Activated T-helper 1 cell treated with Interleukin-2 at 50 U/mL for 16 hours (primary cell): Measurements from ENCODE around the gene TNFRSF11A.

Experiments used
- DNase-seq: peaks from one replicate; pipeline ENCODE4 v3.0.0-alpha.2; 2020; ENCODE audit warnings: low read depth

TNFRSF11A gene

GRCh38 chr18:62343316-62343715, 18.2 kb downstream of the TNFRSF11A start:
- DNase-seq = no peak

DNA sequence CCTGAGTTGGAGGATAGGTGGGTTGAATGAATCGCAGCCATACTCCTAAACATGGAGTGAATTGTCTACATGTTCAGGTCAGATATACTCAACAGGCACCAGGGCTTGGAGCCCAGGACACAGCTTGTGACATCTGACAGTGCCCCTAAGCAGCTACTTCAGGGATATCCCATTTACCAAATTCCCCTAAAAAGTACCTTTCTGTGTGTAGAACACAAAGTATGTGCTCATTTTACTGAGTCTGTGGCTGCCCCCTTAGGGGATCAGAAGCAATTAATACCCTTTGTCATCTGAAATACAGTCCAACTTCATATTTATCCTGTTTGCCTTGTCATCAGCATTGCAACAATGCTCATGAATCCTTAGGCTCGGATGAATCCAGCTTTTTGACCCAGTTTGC, 20.8 kb downstream of the TNFRSF11A start:
- DNase-seq = no peak

DNA sequence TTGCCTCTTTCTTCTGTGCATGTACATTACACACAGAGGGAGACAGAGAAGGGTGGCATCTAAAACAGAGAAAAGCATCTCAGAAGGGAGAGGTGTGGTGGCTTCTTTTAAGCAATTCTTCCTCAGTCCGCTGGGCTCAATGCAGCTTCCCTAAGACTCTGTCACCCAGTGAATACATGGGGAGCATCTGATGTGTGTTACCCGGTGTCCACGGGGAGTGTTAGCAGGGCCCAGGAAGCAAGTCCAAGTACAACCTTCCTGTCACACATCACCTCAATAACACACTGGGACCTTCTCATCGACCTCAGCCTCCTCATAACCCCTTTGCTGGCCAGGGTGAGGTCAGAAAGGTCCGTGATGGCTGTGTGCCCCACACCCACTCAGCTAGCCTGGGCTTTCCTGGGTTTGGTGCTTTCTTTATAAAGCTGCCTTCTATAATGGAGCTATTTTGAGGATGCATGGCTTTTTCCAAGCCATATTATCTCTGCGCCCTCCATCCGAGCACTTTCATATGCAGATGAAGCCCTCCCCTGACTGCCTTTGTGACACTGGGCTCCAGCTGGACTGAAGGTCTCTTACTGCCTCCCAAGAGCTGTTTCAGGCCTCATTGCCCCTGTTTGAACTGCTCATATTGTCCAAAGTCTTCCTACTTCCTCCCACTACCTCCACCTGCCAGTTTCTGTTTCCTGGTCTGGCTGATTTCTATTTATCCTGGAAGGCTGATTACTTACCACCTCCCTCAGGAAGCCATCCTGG, 21.4 kb downstream of the TNFRSF11A start:
- no peak for DNase-seq

GRCh38 chr18:62347089-62347506, 22.0 kb downstream of the TNFRSF11A start:
- no peak for DNase-seq

GRCh38 chr18:62348474-62348873, 23.4 kb downstream of the TNFRSF11A start:
- no peak for DNase-seq

DNA sequence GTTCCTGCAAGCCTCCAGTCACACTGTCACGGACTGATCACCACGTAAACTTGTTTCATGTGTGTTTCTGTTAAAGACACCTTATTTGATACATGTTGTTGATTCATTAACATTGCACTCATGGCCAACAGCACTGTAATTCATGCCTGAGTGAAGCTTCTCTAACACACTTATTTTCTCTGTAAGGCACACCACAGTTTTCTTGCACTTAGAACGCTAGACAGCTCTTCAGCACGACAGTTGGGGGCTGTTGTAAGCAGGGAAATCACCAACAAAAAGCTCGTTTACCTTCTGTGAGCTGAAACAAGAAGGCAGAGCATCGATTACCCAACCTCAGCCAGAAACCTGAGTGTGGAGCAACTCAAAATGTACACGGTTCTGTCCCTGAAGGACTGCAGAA, 28.1 kb downstream of the TNFRSF11A start:
- DNase-seq = no peak

DNA sequence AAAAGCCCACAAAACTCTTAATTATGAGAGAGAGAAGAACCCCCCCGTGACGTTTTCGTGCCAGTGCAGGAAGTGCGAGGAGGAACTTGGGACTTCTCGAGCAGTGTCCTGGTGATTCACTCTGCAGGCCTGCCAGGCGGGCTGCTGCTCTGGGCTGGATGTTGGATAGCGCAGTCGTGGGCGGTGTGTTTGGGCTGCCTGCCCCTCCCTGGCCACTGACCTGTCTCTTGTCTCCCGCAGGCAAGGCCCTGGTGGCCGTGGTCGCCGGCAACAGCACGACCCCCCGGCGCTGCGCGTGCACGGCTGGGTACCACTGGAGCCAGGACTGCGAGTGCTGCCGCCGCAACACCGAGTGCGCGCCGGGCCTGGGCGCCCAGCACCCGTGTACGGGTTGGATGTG, 29.0 kb downstream of the TNFRSF11A start:
- no peak for DNase-seq

GRCh38 chr18:62357079-62357719, 32.1 kb downstream of the TNFRSF11A start:
- DNase-seq = no peak

- DNase-seq = no peak
These were observed 35.7 kb downstream of the TNFRSF11A start for GRCh38 chr18:62360805-62361204.

DNA sequence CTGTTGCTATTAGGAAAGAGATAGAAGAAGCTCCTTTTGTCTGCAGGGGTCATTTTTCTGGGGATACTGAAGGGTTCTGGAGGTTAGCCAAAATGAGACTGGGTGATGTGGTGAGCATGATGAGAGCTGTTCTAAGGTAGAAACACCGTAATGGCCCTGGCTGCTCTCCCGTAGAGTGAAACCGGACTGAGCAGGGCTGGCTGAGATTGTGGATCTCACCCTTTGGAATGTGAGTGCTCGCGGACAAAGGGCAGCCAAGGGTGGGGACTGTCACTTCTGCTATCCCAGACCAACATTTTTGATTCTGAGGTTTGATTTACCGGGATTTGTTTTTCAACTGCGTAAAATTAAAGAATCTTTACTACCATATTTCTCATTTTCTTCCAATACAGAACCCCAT, 36.2 kb downstream of the TNFRSF11A start:
- DNase-seq = no peak

DNA sequence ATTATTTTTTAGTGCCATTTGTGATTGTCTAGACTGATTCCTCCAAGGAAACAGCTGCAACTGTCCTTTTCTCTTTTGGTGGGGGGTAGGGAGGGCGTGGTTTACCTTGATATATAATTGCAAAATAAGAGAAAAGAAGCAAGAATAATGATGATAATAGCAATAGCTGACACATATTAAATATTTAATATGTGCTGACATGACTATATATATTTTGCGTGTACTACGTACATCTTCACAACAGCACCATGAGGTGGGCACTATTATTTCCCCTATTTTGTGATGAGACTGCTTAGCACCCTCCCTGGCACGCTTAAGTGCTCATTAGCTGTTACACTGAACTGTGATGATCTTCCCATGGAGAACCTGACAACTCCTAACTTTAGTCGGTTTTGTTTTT, 39.4 kb downstream of the TNFRSF11A start:
- DNase-seq = no peak

DNA sequence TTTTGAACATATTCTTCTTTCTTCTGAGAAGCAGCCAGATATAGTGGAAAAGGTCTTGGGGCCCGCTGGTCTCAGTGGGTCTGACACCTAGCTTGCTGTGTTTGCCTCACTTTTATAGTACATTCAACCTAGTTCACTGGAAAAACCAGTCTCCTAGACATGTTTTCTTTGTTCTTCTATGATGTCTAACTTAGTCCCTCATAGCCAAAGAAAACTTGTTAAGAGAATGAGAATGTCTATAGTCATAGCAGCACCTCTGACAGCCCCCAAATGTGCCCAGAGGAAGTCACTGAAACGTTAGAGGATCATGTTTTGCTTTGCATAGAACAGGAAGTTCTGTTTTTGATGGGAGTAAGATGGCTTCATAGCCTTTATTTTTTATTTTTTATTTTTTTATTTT, 40.3 kb downstream of the TNFRSF11A start:
- DNase-seq = no peak

DNA sequence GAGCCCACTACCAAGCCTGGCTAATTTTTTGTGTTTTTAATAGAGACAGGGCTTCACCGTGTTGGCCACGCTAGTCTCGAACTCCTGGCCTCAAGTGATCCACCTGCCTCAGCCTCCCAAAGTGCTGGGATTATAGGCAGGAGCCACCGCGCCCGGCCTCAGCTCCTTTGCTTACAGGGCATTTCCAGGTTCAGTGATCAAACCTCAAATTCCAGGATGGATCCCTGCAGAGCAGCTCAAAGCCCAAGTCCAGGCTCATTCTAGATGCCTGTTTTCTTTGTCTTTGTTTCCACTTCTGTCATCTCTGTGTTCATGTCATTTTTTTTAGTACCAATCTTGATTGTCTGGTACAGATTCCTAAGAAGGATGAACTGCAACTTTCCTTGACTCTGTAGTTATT, 41.9 kb downstream of the TNFRSF11A start:
- no peak for DNase-seq

- no peak for DNase-seq
These were observed 43.0 kb downstream of the TNFRSF11A start for GRCh38 chr18:62368100-62368499.

GRCh38 chr18:62369129-62369644, 44.1 kb downstream of the TNFRSF11A start:
- DNase-seq = no peak

DNA sequence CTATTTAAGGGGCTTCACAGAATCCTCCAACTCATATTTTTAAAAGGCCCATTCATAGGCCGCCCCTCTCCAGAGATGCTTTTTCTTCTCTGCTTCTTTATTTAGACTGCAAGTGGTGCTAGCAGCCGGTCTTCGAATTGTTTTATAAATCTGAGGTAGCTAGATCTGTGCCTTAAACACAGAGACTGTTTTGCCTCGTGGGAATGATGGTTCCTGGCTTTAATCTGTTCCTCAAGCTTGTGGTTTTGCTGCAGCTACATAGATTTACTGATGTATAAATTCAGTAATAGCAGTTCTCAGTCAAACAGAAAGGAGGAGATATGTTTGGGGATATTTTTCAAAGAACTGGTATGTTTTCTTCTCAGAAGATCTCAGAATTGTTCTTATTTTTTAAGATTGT, 45.3 kb downstream of the TNFRSF11A start:
- no peak for DNase-seq

- DNase-seq = no peak
These were observed 46.3 kb downstream of the TNFRSF11A start for GRCh38 chr18:62371436-62371835.

DNA sequence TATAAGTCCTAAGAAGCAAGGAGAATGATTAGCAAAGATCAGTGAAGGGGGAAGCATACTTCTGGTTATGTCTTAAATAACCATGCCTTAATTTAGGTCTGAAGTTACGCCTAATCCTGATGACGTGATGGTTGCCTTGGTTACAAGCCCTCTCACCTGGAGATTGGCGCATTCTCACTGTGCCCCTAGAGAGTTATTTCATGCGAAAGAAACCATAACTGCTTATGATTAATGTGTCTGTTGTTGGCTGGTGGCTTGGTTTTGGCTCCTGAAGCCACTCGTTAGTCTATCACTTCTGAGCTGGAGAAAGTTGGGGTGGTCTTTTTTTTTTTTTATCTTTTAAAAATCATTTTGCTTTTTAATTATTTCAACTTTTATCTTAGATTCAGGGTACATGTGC, 47.0 kb downstream of the TNFRSF11A start:
- no peak for DNase-seq

- DNase-seq = no peak
These were observed 47.8 kb downstream of the TNFRSF11A start for GRCh38 chr18:62372882-62373281.

DNA sequence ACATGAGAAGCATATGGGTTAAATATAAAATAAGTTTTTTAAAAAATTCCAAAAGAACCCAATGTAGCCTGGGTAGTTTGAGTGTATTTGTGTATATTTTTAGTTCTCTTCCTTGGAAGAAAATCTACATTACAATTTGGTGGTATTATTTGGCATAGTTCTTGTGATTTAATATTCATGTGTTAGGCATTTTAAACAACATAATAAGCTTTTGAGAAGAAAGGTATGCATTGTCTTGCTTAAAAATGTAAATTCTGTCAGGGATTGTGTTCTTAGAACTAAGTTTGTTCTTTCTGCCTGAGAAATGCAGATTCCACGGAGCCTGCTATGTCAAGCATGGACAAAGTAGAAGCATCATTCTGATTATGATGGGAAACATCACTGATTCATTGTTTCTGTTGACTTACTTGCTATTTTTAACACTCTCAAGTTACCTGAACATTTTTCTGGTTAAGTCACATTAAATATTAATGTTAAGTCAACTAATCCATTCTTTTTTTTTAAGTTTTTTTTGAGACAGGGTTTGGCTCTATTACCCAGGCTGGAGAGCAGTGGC, 49.4 kb downstream of the TNFRSF11A start:
- DNase-seq = no peak

- DNase-seq = no peak
These were observed 52.2 kb downstream of the TNFRSF11A start for GRCh38 chr18:62377131-62377807.

DNA sequence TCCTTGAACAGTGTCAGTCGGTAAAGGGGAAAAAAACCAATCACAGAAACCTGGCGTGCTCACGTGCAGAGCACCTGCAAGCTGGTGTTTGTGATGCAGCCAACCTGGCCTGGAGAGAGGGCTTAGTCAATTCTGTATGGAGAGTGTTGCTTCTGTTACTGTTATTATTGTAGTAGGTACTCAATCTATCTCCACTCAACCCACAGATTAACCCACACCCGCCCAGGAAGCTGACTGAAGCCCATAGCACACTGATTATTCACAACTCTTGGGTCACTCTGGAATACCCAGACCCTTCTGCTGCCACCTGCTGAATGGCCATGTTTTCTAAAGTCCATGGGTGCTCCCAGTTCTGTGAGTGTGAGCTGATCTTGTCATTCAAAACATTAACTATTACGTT, 53.9 kb downstream of the TNFRSF11A start:
- no peak for DNase-seq

- DNase-seq = no peak
These were observed 56.3 kb downstream of the TNFRSF11A start for GRCh38 chr18:62381373-62381772.
